ENCODE measurements around the gene KASH5.
"Not testable (repeated sequence)": the region's sequence is repeated elsewhere in the genome, so short reads cannot be mapped to it uniquely, and the experiment has no call there.

KASH5 gene

DNA sequence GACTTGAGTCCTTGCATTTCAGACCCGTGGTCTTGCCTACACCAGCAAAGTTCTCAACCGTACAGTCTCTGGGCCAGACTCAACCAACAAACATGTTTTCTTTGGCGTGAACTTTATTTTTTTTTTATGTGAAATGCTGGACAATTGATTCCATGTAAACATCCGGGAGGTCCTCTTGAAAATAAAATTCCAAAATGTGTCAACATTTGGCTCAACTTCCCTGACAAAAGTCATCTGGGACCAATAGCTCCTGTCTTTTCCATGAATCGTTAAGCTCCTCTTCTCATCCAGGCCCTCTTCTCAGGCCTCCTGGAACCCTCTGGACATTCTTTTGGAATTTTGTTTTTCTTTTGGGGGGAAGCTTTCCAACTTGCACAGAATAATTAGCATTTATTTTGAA, 67.7 kb downstream of the KASH5 start:
- Histone ChIP-seq H3K27ac (peak overlapping the region in 5 of 11 experiments; percentile 18 to 92 (median 40); a peak in 6 of 22 replicates), H3K4me1 (peaks cover 47 to 79% (median 61%) of the 10 kb centered on the region in 10 experiments), H3K4me3 (no peak overlapping the region), H3K27me3 (no peaks in the 10 kb centered on the region), H3K9ac (peak overlapping the region in 4 of 11 experiments; percentile 9 to 44 (median 27); a peak in 7 of 22 replicates), H4K20me1 (no peaks in the 10 kb centered on the region), H3K9me3 (replicated peaks in 1 of 11) (no peaks in the 10 kb centered on the region), H3K4me2 (peak overlapping the region in 3 of 11 experiments; percentile 53 to 90 (median 88); a peak in 6 of 22 replicates), H3K36me3 (peaks cover 15 to 51% (median 33%) of the 10 kb centered on the region in 11 experiments; a peak in 21 of 22 replicates)
- TF ChIP-seq Cebpa-rat (IDR thresholded peaks at IDR 0.05), result no peak

DNA sequence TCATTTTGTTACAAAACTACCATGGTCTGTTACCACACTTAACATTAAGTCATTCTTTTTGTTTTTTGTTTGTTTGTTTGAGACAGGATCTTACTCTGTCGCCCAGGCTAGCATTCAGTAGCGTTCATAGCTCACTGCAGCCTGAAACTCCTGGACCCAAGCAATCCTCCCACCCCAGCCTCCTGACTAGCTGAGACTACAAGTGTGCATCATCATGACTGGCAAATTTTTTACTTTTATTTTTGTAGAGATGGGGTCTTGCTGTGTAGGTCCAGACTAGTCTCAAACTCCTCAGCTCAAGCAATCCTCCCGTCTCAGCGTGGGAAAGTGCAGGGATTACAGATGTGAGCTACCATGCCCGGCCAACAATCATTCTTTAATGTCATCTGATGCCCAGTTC, 68.3 kb downstream of the KASH5 start:
- H3K9ac ChIP-seq, result peak overlapping the region in 7 of 11 experiments; percentile 5 to 44 (median 26); a peak in 8 of 22 replicates
- H3K4me3 ChIP-seq, result no peak overlapping the region
- peak overlapping the region in 8 of 11 experiments; percentile 10 to 95 (median 59); a peak in 10 of 22 replicates for H3K27ac ChIP-seq
- H3K4me1 ChIP-seq, result peaks cover 44 to 79% (median 58%) of the 10 kb centered on the region in 10 experiments
- H3K36me3 ChIP-seq, result peaks cover 15 to 55% (median 35%) of the 10 kb centered on the region in 11 experiments; a peak in 21 of 22 replicates
- H3K9me3 ChIP-seq (replicated peaks in 1 of 11), result no peaks in the 10 kb centered on the region
- H4K20me1 ChIP-seq, result no peaks in the 10 kb centered on the region
- no peaks in the 10 kb centered on the region for H3K27me3 ChIP-seq
- no peak for TF ChIP-seq Cebpa-rat (IDR thresholded peaks at IDR 0.05)
- H3K4me2 ChIP-seq, result peak overlapping the region in 3 of 11 experiments; percentile 88 to 90 (median 89); a peak in 6 of 22 replicates

DNA sequence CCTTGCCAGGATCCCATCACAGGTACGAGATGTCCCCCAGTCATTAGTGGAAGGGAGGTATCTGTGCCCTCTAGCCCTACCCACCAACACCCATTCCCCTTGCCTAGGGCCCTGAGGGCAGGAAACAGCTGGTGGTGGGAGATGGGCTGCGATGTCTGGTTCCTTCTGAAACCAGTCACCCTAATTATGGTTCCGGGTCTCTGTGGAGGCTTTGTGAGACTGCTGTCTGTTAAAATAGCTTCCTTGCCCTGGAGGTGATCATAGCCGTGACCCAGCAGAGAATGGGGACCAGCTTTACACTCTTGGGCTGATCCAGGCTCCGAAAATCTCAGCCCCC, 70.5 kb downstream of the KASH5 start:
- TF ChIP-seq Cebpa-rat (IDR thresholded peaks at IDR 0.05), result no peak
- peaks cover 20 to 69% (median 47%) of the 10 kb centered on the region in 11 experiments; a peak in 21 of 22 replicates for H3K36me3 ChIP-seq
- H3K27me3 ChIP-seq, result no peaks in the 10 kb centered on the region
- peaks cover 37 to 70% (median 51%) of the 10 kb centered on the region in 10 experiments for H3K4me1 ChIP-seq
- no peaks in the 10 kb centered on the region for H3K9me3 ChIP-seq (replicated peaks in 1 of 11)
- H3K9ac ChIP-seq, result peak overlapping the region; percentile 53 to 82 (median 73)
- H3K4me2 ChIP-seq, result peak overlapping the region; percentile 75 to 90 (median 82)
- H3K4me3 ChIP-seq, result peak overlapping the region in 2 of 10 experiments; percentile 19 to 27; a peak in 3 of 20 replicates
- no peaks in the 10 kb centered on the region for H4K20me1 ChIP-seq
- peak overlapping the region; percentile 70 to 95 (median 79) for H3K27ac ChIP-seq

DNA sequence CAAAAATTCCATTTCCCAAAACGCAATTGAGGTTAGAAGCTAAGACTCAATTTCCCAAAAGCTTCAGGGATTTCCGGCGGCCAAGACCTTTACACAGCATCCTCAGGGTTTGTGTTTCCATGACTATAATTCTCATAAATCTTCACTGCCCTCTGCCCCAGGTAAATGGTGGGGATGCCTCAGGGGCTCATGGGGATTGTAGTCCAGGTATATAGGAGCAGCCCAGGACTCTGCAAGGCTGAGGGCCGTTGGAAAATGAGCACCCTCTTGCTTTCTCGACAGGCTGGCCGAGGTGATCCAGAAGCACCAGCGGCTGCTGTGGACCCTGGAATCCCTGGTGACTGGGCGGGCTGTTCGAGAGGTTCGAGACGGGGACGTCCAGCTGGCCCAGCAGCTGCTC, 71.3 kb downstream of the KASH5 start:
- H3K4me1 ChIP-seq, result peaks cover 34 to 63% (median 45%) of the 10 kb centered on the region in 10 experiments
- no peak for TF ChIP-seq Cebpa-rat (IDR thresholded peaks at IDR 0.05)
- H3K9ac ChIP-seq, result peak overlapping the region in 9 of 11 experiments; percentile 65 to 82 (median 73); a peak in 13 of 22 replicates
- no peaks in the 10 kb centered on the region for H4K20me1 ChIP-seq
- no peaks in the 10 kb centered on the region for H3K9me3 ChIP-seq (replicated peaks in 1 of 11)
- no peak overlapping the region for H3K4me3 ChIP-seq
- peak overlapping the region; percentile 75 to 90 (median 82) for H3K4me2 ChIP-seq
- peaks cover 28 to 76% (median 55%) of the 10 kb centered on the region in 11 experiments; a peak in 21 of 22 replicates for H3K36me3 ChIP-seq
- peak overlapping the region in 10 of 11 experiments; percentile 5 to 95 (median 78); a peak in 17 of 22 replicates for H3K27ac ChIP-seq
- H3K27me3 ChIP-seq, result no peaks in the 10 kb centered on the region

DNA sequence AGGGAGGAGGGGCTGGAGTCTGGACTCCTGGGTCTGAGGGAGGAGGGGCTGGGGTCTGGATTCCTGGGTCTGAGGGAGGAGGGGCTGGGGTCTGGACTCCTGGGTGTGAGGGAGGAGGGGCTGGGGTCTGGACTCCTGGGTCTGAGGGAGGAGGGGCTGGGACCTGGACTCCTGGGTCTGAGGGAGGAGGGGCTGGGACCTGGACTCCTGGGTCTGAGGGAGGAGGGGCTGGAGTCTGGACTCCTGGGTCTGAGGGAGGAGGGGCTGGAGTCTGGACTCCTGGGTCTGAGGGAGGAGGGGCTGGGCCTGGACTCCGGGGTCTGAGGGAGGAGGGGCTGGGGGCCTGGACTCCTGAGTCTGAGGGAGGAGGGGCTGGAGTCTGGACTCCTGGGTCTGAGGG, 73.1 kb downstream of the KASH5 start:
- not testable (repeated sequence) for H3K4me2 ChIP-seq; H3K9me3 ChIP-seq (replicated peaks in 1 of 11); H4K20me1 ChIP-seq; H3K9ac ChIP-seq; H3K27me3 ChIP-seq; H3K4me3 ChIP-seq
- Histone ChIP-seq H3K27ac (peak overlapping the region in 1 of 11 experiments; percentile 18; a peak in 1 of 22 replicates), H3K4me1 (peaks cover 29 to 47% (median 37%) of the 10 kb centered on the region in 10 experiments), H3K36me3 (peaks cover 46 to 83% (median 66%) of the 10 kb centered on the region in 11 experiments)

- Histone ChIP-seq H3K4me1 (peaks cover 29 to 48% (median 39%) of the 10 kb centered on the region in 10 experiments), H3K9me3 (replicated peaks in 1 of 11) (no peaks in the 10 kb centered on the region), H3K9ac (no peak overlapping the region), H3K27me3 (no peaks in the 10 kb centered on the region), H4K20me1 (no peaks in the 10 kb centered on the region), H3K4me2 (no peak overlapping the region), H3K36me3 (peaks cover 51 to 83% (median 67%) of the 10 kb centered on the region in 11 experiments), H3K4me3 (no peak overlapping the region), H3K27ac (no peak overlapping the region)
- no peak for TF ChIP-seq Cebpa-rat (IDR thresholded peaks at IDR 0.05)
These were observed 73.6 kb downstream of the KASH5 start for GRCh38 chr19:49461656-49462055.

- H3K27ac ChIP-seq, result no peak overlapping the region
- no peak overlapping the region for H3K4me2 ChIP-seq
- H3K9ac ChIP-seq, result no peak overlapping the region
- H3K9me3 ChIP-seq (replicated peaks in 1 of 11), result no peaks in the 10 kb centered on the region
- H4K20me1 ChIP-seq, result no peaks in the 10 kb centered on the region
- no peaks in the 10 kb centered on the region for H3K27me3 ChIP-seq
- TF ChIP-seq Cebpa-rat (IDR thresholded peaks at IDR 0.05), result no peak
- H3K4me3 ChIP-seq, result no peak overlapping the region
- peaks cover 30 to 48% (median 37%) of the 10 kb centered on the region in 10 experiments for H3K4me1 ChIP-seq
- peaks cover 51 to 82% (median 69%) of the 10 kb centered on the region in 11 experiments for H3K36me3 ChIP-seq
These were observed 74.4 kb downstream of the KASH5 start for GRCh38 chr19:49462492-49462891.

GRCh38 chr19:49463960-49464740, 76.1 kb downstream of the KASH5 start:
- H3K4me2 ChIP-seq, result no peak overlapping the region
- H3K9ac ChIP-seq, result peak overlapping the region in 2 of 11 experiments; percentile 5 to 47; a peak in 2 of 22 replicates
- H3K9me3 ChIP-seq (replicated peaks in 1 of 11), result no peaks in the 10 kb centered on the region
- peaks cover 0 to under 1% (median 0%) of the 10 kb centered on the region in 11 experiments; a peak in 1 of 22 replicates for H4K20me1 ChIP-seq
- no peak for TF ChIP-seq Cebpa-rat (IDR thresholded peaks at IDR 0.05)
- H3K4me3 ChIP-seq, result no peak overlapping the region
- H3K36me3 ChIP-seq, result peaks cover 53 to 72% (median 66%) of the 10 kb centered on the region in 11 experiments
- peaks cover 30 to 48% (median 36%) of the 10 kb centered on the region in 10 experiments for H3K4me1 ChIP-seq
- no peak overlapping the region; a peak in 1 of 22 replicates for H3K27ac ChIP-seq
- no peaks in the 10 kb centered on the region for H3K27me3 ChIP-seq

GRCh38 chr19:49465371-49465770, 77.3 kb downstream of the KASH5 start:
- H3K4me1 ChIP-seq, result peaks cover 33 to 54% (median 41%) of the 10 kb centered on the region in 10 experiments

More at GRCh38 chr19:49465371-49465770, 77.3 kb downstream of the KASH5 start:
- H3K4me3 ChIP-seq, result no peak overlapping the region
- H3K27ac ChIP-seq, result peak overlapping the region in 6 of 11 experiments; percentile 4 to 22 (median 10); a peak in 6 of 22 replicates
- no peak overlapping the region for H3K4me2 ChIP-seq
- no peak overlapping the region; a peak in 1 of 22 replicates for H3K9ac ChIP-seq
- no peaks in the 10 kb centered on the region for H3K27me3 ChIP-seq
- H3K9me3 ChIP-seq (replicated peaks in 1 of 11), result no peaks in the 10 kb centered on the region
- no peak for TF ChIP-seq Cebpa-rat (IDR thresholded peaks at IDR 0.05)
- H3K36me3 ChIP-seq, result peaks cover 42 to 60% (median 53%) of the 10 kb centered on the region in 11 experiments
- peaks cover 0 to 13% (median 0%) of the 10 kb centered on the region in 11 experiments; a peak in 6 of 22 replicates for H4K20me1 ChIP-seq

Data from BLaER1 treated with 17β-estradiol and CSF1 and Interleukin-3, amounts not matched to agents 10 nM and 100 nM (cell line).